Measurements from ENCODE around the gene RDH5.

Gene RDH5

GRCh38 chr12:55675666-55676065 lies 44.5 kb upstream of the RDH5 start:
- H3K9me3 ChIP-seq (ENCODE audit: insufficient read depth, low read length): no peaks in the 10 kb centered on the region
- H3K4me2 ChIP-seq (ENCODE audit: low read depth, low read length, poor library complexity, severe bottlenecking): no peak overlapping the region
- H4K20me1 ChIP-seq (ENCODE audit: low read depth, low read length): no peaks in the 10 kb centered on the region
- H3K4me3 ChIP-seq (ENCODE audit: insufficient read depth, low read length, poor library complexity, severe bottlenecking): no peak overlapping the region
- H3K27ac ChIP-seq (ENCODE audit: low read depth, low read length): no peak overlapping the region
- H3K79me2 ChIP-seq (ENCODE audit: insufficient read depth, low read length): no peaks in the 10 kb centered on the region
- H3K9me2 ChIP-seq (replicated peaks; ENCODE audit: insufficient read depth, low read length): no peaks in the 10 kb centered on the region
- 0 out of 2 replicates have a peak, but pooled peaks cover 1% of the 10 kb centered on the region for H3K27me3 ChIP-seq (ENCODE audit: low read length)
- TF ChIP-seq CTCF (IDR thresholded peaks at IDR 0.05; ENCODE audit: insufficient read depth, low read length, poor library complexity, severe bottlenecking): no peak
- TF ChIP-seq EZH2phosphoT487 (conservative IDR thresholded peaks at IDR 0.05; ENCODE audit: low read length): no peak
- H3K9ac ChIP-seq (ENCODE audit: low read length): no peak overlapping the region
- no peak overlapping the region for H2AFZ ChIP-seq (ENCODE audit: low read depth, low read length, severe bottlenecking)
- H3K36me3 ChIP-seq (ENCODE audit: low read length): no peaks in the 10 kb centered on the region
- no peaks in the 10 kb centered on the region for H3F3A ChIP-seq (ENCODE audit: insufficient read depth)

GRCh38 chr12:55676707-55677106 lies 43.5 kb upstream of the RDH5 start:
- H3K9me2 ChIP-seq (replicated peaks; ENCODE audit: insufficient read depth, low read length): no peaks in the 10 kb centered on the region

GRCh38 chr12:55679691-55680090 lies 40.5 kb upstream of the RDH5 start:
- H2AFZ ChIP-seq (ENCODE audit: low read depth, low read length, severe bottlenecking): no peak overlapping the region
- no peaks in the 10 kb centered on the region for H4K20me1 ChIP-seq (ENCODE audit: low read depth, low read length)
- H3K36me3 ChIP-seq (ENCODE audit: low read length): no peaks in the 10 kb centered on the region
- TF ChIP-seq EZH2phosphoT487 (conservative IDR thresholded peaks at IDR 0.05; ENCODE audit: low read length): no peak
- no peak for TF ChIP-seq CTCF (IDR thresholded peaks at IDR 0.05; ENCODE audit: insufficient read depth, low read length, poor library complexity, severe bottlenecking)
- no peak overlapping the region for H3K4me2 ChIP-seq (ENCODE audit: low read depth, low read length, poor library complexity, severe bottlenecking)
- H3K79me2 ChIP-seq (ENCODE audit: insufficient read depth, low read length): no peaks in the 10 kb centered on the region
- no peaks in the 10 kb centered on the region for H3F3A ChIP-seq (ENCODE audit: insufficient read depth)
- no peaks in the 10 kb centered on the region for H3K9me3 ChIP-seq (ENCODE audit: insufficient read depth, low read length)
- 0 out of 2 replicates have a peak, but pooled peaks cover 2% of the 10 kb centered on the region for H3K27me3 ChIP-seq (ENCODE audit: low read length)
- H3K9ac ChIP-seq (ENCODE audit: low read length): no peak overlapping the region
- H3K27ac ChIP-seq (ENCODE audit: low read depth, low read length): no peak overlapping the region
- no peak overlapping the region for H3K4me3 ChIP-seq (ENCODE audit: insufficient read depth, low read length, poor library complexity, severe bottlenecking)
- no peaks in the 10 kb centered on the region for H3K9me2 ChIP-seq (replicated peaks; ENCODE audit: insufficient read depth, low read length)

More at GRCh38 chr12:55676707-55677106, 43.5 kb upstream of the RDH5 start:
- Histone ChIP-seq H3K27me3 (ENCODE audit: low read length) (0 out of 2 replicates have a peak, but pooled peaks cover 2% of the 10 kb centered on the region), H3F3A (ENCODE audit: insufficient read depth) (no peaks in the 10 kb centered on the region), H3K9me3 (ENCODE audit: insufficient read depth, low read length) (no peaks in the 10 kb centered on the region), H4K20me1 (ENCODE audit: low read depth, low read length) (no peaks in the 10 kb centered on the region), H3K36me3 (ENCODE audit: low read length) (no peaks in the 10 kb centered on the region), H3K27ac (ENCODE audit: low read depth, low read length) (no peak overlapping the region), H2AFZ (ENCODE audit: low read depth, low read length, severe bottlenecking) (no peak overlapping the region), H3K9ac (ENCODE audit: low read length) (no peak overlapping the region), H3K79me2 (ENCODE audit: insufficient read depth, low read length) (no peaks in the 10 kb centered on the region), H3K4me2 (ENCODE audit: low read depth, low read length, poor library complexity, severe bottlenecking) (no peak overlapping the region), H3K4me3 (ENCODE audit: insufficient read depth, low read length, poor library complexity, severe bottlenecking) (no peak overlapping the region)
- TF ChIP-seq CTCF (IDR thresholded peaks at IDR 0.05; ENCODE audit: insufficient read depth, low read length, poor library complexity, severe bottlenecking) (no peak), EZH2phosphoT487 (conservative IDR thresholded peaks at IDR 0.05; ENCODE audit: low read length) (no peak)

All from SU-DHL-6 (cell line).